ENCODE measurements around the gene NPIPB8. TPM values are rescaled to one million over a fixed set of nuclear protein-coding genes. Genes with fewer than 3 reads are reported as not detected.
A peak's percentile ranks its signal among the peaks of the same experiment; 100 is the strongest.
"Not testable (repeated sequence)": the region's sequence is repeated elsewhere in the genome, so short reads cannot be mapped to it uniquely, and the experiment has no call there.

Gene NPIPB8
- total and polyA plus RNA-seq, 8 donors, result 0.16 to 6.0 (median 1.4) TPM

DNA sequence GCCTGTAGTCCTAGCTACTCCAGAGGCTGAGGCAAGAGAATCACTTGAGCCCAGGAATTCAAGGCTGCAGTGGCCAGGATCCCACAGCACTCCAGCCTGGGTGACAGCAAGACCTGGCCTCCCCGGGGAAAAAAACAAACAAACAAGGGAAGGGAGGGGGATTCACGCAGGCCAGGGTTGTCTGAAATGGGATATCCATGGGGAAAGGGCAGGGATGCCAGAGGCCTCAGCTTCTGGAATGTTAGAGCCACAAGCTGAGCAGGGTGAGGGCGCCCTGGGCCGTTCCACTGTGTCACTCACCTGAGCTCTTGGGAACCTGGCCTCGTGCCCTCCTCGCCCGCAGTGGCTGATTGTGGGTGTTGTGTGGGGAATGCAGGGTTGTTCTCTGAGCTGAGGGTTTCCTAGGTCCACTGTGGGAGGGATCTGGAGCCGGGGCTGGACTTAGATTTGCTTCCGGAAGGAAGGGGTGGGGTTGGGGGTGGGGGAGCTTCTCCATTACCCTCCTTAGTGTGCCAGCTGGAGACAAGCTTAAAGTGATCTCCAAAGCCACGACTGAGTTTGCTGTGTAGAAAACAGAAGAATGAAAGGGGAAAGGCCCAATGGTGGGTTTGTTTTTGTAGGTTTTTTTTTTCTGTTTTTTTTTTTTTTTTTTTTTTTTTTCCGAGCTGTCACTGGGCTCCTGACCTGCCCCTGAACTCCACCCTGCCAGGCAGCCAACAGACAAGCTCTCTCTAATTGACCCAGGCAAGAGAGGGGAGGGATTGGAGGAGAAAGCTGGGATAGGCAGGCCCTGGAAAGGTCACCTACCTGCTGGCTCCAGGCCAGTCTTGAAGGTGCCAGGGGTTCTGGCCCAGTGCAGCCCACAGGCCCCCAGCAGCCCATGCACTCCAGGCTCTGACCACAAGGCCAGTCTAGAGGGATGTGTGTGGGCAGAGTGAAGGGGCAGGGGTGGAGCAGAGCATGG is 28.0 kb upstream of the NPIPB8 start, which contains the start of gene SULT1A1:
Gene SULT1A1, minus strand, starts transcription at position 414 of the 964 bp plus-strand sequence. CDS start 1,189 bp downstream, outside the sequence.
- peak; percentile 83 for ATAC-seq
- H3K27me3 ChIP-seq, result no peaks in the 10 kb centered on the region
- TF ChIP-seq, protein P1, sequence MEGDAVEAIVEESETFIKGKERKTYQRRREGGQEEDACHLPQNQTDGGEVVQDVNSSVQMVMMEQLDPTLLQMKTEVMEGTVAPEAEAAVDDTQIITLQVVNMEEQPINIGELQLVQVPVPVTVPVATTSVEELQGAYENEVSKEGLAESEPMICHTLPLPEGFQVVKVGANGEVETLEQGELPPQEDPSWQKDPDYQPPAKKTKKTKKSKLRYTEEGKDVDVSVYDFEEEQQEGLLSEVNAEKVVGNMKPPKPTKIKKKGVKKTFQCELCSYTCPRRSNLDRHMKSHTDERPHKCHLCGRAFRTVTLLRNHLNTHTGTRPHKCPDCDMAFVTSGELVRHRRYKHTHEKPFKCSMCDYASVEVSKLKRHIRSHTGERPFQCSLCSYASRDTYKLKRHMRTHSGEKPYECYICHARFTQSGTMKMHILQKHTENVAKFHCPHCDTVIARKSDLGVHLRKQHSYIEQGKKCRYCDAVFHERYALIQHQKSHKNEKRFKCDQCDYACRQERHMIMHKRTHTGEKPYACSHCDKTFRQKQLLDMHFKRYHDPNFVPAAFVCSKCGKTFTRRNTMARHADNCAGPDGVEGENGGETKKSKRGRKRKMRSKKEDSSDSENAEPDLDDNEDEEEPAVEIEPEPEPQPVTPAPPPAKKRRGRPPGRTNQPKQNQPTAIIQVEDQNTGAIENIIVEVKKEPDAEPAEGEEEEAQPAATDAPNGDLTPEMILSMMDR (IDR thresholded peaks at IDR 0.05), result no peak
- peak within 1 kb of the TSS; percentile 18 to 45 for H3K4me3 ChIP-seq
- intact Hi-C loops (cut with DNase I), result no loop called here
- H3K27ac ChIP-seq, result peak within 1 kb of the TSS; percentile 76 to 79
- peaks cover 0 to 7% of the 10 kb centered on the region in 2 donors for H3K36me3 ChIP-seq
- DNase-seq, result peak in 3 of 4 donors; percentile 43 to 90 (median 85)
- no peaks in the 10 kb centered on the region for H3K9me3 ChIP-seq
- peaks cover 6 to 25% of the 10 kb centered on the region in 2 donors for H3K4me1 ChIP-seq

DNA sequence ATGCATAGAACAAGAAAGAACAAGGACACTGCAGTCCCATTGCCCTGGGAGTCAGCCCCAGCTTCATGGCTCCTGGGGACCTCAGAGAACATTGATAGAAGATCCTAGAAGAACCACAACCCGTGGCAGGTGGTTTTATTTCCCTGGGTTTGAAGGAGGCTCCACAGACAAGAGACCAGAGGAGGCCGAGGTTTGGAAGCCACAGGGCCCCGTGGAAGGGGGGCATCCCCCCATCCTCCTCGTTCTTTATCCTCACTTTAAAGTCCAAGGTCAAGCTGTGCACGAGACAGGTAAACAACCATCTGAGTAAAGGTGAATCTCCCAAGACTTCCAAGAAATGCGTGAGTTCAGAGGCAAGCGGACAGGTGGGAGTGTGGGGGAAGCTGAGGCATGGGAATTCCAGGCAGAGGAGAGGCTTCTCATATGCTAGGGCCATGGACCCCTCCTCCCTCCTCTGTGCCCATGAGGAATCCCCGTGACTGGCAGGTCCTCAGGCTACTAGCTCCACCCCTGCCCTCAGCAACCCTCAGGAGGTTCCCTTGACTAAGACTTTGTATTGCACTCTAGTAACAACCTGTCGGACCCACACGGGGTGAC is 27.2 kb upstream of the NPIPB8 start:
- DNase-seq, result peak in 1 of 4 donors; percentile 13
- Histone ChIP-seq H3K27ac (peak overlapping the region; percentile 76 to 79), H3K4me1 (peaks cover 6 to 25% of the 10 kb centered on the region in 2 donors), H3K36me3 (no peaks in the 10 kb centered on the region), H3K4me3 (no peak overlapping the region), H3K9me3 (no peaks in the 10 kb centered on the region), H3K27me3 (no peaks in the 10 kb centered on the region)
- intact Hi-C loops (cut with DNase I), result no loop called here
- ATAC-seq, result no peak
- TF ChIP-seq, protein P1 (IDR thresholded peaks at IDR 0.05), result no peak

- H3K27me3 ChIP-seq; H3K27ac ChIP-seq; H3K36me3 ChIP-seq; H3K9me3 ChIP-seq; DNase-seq; intact Hi-C loops (cut with DNase I); H3K4me3 ChIP-seq: not testable (repeated sequence)
- peaks cover 6 to 41% of the 10 kb centered on the region in 2 donors for H3K4me1 ChIP-seq
- ATAC-seq, result peak; percentile 59
These were observed 25.2 kb upstream of the NPIPB8 start for GRCh38 chr16:28612359-28613280.

GRCh38 chr16:28613912-28614311 is 24.0 kb upstream of the NPIPB8 start:
- H3K36me3 ChIP-seq; H3K4me3 ChIP-seq; H3K27ac ChIP-seq; ATAC-seq; H3K9me3 ChIP-seq; DNase-seq; H3K27me3 ChIP-seq; intact Hi-C loops (cut with DNase I): not testable (repeated sequence)
- peaks cover 6 to 41% of the 10 kb centered on the region in 2 donors for H3K4me1 ChIP-seq

- ATAC-seq; H3K27ac ChIP-seq; H3K36me3 ChIP-seq; intact Hi-C loops (cut with DNase I); DNase-seq; H3K9me3 ChIP-seq; H3K4me3 ChIP-seq; H3K27me3 ChIP-seq: not testable (repeated sequence)
- H3K4me1 ChIP-seq, result peaks cover 6 to 35% of the 10 kb centered on the region in 2 donors
These were observed 23.3 kb upstream of the NPIPB8 start for GRCh38 chr16:28614561-28614960.

- H3K9me3 ChIP-seq; H3K27ac ChIP-seq; H3K4me3 ChIP-seq; H3K36me3 ChIP-seq; H3K27me3 ChIP-seq; intact Hi-C loops (cut with DNase I): not testable (repeated sequence)
- TF ChIP-seq, protein P1 (IDR thresholded peaks at IDR 0.05), result peak; percentile 62 to 77
- ATAC-seq (peak; percentile 20), DNase-seq (peak in 3 of 4 donors; percentile 34 to 83 (median 66))
- H3K4me1 ChIP-seq, result peaks cover 0 to 24% of the 10 kb centered on the region in 2 donors
These were observed 22.2 kb upstream of the NPIPB8 start for GRCh38 chr16:28615486-28616223.

DNA sequence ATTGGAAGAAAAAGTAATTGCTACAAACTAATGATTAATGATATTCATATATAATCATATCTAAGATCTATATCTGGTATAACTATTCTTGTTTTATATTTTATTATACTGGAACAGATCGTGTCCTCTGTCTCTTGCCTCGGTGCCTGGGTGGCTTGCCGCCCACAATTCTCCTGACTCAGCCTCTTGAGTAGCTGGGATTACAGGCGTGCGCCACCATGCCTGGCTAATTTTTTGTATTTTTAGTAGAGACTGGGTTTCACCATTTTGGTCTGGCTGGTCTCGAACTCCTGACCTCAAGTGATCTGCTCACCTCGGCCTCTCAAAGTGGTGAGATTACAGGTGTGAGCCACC is 21.7 kb upstream of the NPIPB8 start:
- H3K4me3 ChIP-seq, result not testable (repeated sequence)

More for the DNA sequence above, 21.7 kb upstream of the NPIPB8 start:
- DNase-seq; H3K9me3 ChIP-seq; H3K27me3 ChIP-seq; ATAC-seq; H3K36me3 ChIP-seq; intact Hi-C loops (cut with DNase I): not testable (repeated sequence)
- peaks cover 0 to 19% of the 10 kb centered on the region in 2 donors for H3K4me1 ChIP-seq
- peak overlapping the region in 1 of 2 donors; percentile 13 for H3K27ac ChIP-seq

Measured in left lung (tissue), 10 donors.